ENCODE measurements around the gene RBCK1.
A peak's percentile ranks its signal among the peaks of the same experiment; 100 is the strongest.
"Not testable (repeated sequence)": the region's sequence is repeated elsewhere in the genome, so short reads cannot be mapped to it uniquely, and the experiment has no call there.

The RBCK1 gene

DNA sequence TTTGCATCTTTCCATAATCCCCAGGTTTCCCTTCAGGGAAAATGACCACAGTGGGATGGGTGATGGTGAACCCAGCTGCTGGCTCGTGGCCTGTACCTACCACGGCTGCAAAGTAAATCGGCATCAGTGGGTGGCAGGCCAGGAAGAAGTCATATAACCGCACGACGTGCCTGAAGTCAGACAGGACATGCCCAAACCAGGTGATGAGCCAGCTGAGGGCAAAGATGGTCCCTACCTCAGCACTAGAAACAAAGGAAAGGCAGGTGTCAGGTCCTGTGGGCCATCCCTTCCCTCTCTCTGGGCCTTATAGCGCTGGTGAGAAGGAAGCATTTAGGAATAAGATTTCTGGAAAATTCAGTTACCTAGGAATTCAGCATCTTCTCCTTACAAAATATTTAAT, 32.0 kb downstream of the RBCK1 start:
- DNase-seq = no peak

DNA sequence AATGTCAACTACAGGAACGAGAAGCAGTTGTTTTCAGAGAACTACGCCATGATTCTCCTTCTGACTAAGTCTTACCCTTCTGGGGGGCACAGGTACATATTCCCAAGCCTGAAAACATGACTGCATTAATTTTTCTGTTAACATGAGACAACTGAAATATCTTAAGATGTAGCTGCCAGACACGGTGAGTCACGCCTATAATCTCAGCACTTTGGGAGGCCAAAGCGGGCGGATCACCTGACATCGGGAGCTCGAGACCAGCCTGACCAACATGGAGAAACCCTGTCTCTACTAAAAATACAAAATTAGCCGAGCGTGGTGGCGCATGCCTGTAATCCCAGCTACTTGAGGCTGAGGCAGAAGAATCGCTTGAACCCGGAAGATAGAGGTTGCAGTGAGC, 32.5 kb downstream of the RBCK1 start:
- no peak for DNase-seq

DNA sequence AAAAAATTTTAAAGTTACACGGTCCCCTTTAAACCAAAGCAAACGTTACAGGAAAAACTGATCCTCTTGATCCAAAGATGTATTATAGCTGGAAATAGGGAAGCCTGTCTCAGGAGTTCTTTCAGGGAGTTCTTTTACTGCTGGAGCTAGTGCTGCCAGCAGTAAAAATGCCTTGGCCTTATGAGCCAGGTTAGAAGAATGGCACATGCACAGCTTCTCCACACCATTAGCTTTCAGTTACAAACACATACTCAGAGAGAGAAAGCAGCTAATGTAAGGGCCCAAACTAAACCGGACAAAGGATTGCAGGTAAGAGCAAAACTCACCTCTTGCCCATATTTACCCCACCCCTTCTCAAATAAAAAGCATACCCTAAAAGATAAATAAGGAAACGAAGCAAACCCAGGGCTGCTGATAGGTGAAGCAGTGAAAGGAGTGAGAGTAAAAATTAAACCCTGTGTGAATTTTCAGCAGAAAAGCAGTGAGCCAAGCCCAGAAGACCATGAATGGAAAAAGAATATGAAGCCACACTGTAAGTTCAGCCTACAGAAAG, 35.2 kb downstream of the RBCK1 start:
- DNase-seq = no peak

DNA sequence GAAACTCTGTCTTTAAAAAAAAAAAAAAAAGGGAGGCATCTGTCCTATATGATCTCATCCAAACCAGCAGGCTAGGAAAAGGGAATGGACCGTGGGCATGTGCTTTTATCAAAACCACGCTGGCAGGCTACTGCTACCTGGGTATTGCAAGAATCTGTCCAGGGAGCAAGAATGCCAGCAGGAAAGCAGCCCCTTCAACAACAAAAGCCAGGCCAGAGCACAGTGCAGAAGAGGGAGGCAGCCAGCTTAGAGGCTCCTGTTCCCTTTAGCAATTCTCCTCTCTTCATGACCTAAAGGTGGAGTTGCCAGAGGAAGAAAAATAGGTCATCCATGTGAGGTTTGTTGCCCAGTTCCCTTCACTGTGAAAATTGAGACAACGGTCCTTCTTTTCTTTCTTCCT, 36.0 kb downstream of the RBCK1 start:
- no peak for DNase-seq

DNA sequence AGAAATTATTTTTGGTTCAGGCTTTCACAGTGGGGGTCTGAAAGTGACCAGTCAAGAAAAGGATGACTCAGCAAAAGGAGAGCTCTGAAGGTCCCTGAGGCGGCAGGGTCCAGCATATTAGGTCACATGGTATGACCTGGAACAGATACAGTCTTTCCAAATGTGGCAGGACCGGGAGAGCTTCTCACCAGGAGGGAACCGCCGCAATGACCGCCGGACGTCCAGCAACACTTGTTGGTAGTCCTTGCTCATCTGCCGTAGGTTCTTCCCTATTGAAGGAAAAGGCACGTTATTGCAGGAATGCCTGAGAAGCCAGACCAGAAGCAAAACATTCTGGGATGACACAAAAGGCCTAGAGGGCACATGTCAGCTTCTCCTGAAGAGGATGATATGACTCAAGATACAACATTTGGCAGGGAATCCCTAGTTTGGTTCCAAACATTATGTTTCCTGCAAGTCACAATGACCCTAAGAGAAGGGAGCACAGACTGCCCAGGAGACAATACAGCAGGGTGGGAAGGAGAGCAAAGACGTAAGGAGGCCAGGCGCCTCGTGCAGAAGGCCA, 36.8 kb downstream of the RBCK1 start:
- no peak for DNase-seq

DNA sequence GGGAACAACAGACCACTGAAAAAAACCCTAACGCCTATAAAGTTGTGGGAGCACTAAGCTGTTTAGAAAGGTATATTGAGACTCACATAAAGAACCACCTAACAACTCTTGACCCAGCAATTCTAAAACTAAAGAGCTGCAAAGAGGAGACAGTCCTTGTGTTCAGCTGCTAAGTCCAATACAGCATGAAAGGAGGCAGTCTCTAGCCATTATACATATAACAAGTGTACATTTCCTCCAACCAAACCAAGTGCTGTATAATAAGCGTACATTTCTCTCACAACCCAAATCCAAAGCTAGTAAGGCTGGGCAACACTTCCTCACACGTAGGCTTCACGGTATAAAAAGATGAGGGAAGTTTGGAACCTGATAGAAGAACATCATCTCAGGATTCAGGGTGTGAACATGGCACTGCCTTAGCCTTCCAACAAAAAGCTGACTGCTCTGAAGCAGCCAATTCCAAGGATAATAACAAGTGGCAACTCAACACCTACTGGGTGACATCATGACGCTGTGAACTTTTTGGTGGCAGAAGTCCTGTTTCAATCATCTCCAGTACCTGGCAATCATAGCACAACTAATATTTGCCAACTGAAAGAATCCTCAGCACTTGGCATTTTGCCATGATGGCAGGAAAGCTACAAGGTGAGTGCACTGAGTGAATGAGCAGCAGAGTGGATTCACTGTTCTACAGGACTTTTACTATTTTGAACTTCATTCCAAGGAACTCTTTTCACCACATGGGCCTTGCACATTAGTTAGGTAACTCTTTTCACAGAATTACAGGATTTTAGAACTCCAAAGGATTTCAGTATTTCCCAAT, 37.6 kb downstream of the RBCK1 start:
- no peak for DNase-seq

DNA sequence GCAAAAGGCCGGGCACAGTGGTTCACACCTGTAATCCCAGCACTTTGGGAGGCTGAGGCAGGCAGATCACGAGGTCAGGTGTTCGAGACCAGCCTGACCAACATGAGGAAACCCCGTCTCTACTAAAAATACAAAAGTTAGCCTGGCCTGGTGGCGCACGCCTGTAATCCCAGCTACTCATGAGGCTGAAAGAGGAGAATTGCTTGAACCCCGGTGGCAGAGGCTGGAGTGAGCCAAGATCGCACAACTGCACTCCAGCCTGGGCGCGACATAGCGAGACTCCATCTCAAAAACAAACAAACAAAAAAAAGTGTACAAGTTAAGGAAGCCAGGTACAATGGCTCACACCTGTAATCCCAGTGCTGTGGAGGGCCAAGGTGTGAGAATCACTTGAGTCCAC, 43.9 kb downstream of the RBCK1 start:
- DNase-seq = not testable (repeated sequence)

DNA sequence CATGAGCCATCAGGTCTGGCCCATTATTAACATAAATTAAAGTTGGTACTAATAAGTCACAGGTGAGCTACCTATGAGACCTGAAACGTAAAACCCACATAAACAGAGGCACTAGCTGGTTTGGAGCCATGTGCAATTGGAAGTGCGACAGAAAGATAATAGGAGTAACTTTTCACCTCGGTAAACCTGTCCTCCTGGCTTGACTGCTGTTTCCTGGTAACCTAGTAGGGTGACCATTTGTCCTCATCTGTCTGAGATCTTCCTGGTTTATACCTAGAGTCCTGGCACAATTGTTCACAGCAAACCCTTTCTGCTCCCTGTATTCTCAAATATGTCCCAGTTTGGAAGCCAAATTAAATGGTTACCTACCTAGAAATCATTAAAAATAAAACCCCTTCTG, 46.9 kb downstream of the RBCK1 start:
- no peak for DNase-seq

DNA sequence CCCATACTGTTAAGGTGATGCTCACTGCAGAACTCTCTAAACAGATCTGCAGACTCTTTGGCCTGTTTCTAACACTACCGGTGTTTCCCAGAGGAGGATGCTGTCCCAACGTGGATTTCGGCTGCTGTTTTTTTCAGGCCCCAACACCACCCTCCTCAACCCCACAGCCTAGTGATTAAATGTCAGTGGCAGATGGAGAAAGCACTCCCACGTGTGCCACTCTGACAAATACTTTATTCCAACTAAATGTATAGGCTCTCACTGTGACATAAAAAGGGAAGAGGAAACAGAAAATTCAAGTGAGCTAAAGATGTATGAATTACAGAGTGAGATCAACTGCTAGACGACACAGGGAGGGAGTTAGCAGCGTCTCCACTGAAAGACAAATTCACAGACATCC, 50.7 kb downstream of the RBCK1 start:
- no peak for DNase-seq

DNA sequence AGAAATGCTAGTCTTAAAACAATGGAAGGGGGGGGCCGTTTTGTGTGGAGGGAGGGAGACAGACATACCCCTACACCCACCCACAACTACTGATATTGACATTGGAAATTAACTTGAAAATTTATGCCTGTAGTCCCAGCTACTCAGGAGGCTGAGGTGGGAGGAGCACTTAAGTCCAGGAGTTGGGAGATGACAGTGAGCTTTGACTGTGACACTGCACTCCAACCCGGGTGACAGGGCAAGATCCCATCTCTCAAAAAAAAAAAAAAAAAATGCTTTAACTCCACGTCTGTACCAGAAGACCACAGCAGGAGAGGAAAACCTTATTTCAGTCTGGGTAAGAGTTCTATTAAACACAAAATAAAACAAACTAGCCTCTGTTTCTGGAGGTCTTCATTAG, 52.1 kb downstream of the RBCK1 start:
- no peak for DNase-seq

DNA sequence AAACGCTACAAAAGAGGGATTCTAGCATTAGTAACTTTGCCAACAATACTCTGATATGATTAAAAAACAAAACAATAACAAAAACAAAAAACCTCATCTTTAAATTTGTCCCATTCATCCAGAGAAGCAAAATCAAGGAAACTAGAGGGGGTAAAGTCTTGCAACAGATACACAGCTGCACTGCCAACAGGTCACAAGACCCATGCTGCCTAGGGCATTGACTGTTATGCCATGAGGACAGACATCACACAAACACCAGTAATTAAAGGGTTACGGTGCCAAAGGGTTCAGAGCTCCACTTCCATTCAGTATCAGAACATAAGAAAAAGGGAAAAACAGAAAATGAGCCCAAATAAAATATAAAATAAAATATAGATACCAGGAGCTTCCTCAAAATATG, 52.6 kb downstream of the RBCK1 start:
- no peak for DNase-seq

DNA sequence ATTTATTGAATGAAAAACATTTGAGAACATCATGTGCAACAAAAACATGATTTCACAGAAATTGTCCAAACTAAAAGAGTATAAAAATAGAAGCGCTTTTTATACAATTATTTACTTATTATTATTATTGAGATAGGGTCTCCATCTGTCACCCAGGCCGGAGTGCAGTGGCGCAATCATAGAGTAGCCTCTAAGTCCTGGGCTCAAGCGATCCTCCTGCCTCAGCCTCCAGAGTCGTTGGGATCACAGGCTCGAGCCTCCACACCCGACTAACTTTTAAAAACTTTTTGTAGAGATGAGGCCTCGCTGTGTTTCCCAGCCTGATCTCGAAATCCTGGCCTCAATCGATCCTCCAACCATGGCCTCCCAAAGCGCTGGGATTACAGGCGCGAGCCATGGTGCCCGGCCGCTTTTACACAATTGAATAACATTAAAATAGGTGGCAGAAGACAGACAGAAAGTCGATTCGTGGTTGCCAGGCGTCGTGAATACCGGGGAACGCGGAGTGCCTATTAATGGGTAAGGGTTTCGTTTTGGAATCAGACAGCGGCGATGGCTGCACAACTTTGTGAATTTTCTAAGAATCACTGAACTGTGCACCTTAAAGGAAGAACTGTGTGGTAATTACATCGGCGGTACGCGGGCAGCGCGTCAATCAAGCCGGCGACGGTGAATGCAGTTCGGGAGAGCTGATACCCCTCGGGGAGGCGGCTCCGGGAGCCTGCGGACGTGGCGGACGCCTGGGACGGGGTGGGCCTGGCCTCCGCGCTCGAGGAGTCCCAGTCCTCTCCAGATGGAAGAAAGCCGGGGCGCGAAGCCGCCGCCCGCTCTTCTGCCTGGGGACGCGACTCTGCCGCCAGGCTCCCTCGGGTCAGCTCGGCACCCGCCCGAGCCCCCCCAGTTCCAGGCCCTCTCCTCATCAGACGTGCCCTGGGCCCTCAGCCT, 53.4 kb downstream of the RBCK1 start:
- peak; percentile 32 for DNase-seq

DNA sequence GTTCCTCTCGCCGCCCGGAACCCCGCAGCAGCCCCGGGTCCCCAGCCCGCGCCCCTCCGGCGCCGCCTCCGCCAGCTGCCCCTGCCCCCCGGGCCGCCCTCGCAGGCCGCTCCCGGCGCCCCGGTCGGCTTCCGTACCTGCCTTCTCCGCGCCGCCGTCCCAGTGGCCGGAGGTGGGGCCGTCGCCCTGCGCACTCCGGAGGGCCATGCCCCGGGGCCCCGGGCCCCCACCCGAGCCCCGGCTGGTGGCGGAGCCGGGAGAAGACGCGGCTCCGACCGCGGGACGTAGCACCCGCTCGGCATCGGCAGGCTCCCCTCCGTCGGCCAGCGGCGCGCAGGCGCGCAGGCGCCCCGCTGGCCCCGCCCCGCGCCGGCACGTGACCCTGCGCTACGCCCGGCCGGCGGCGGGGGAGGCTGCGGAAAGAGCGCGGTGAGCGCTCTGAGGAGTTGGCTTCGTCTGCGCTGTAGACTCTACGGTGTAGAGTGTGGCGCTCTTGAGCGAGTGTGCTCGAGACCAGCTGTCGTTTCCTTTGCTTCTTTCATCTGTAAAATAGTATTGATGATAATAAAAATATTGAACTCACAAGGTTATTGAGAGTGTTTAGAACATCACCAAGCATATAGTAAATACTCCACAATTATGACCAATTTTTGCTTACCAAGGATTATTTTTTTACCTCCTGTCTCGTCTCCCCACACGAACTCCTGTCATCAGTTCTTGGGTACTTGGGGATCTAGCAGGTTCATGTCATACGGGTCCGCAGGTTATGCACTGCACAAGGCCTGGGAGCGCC, 54.3 kb downstream of the RBCK1 start, which contains the start of gene TBC1D20:
TSS of gene TBC1D20 (minus strand) at position 335 of the 793 bp plus-strand sequence. CDS start at position 207, 128 bp downstream.
- DNase-seq = peak; percentile 75

DNA sequence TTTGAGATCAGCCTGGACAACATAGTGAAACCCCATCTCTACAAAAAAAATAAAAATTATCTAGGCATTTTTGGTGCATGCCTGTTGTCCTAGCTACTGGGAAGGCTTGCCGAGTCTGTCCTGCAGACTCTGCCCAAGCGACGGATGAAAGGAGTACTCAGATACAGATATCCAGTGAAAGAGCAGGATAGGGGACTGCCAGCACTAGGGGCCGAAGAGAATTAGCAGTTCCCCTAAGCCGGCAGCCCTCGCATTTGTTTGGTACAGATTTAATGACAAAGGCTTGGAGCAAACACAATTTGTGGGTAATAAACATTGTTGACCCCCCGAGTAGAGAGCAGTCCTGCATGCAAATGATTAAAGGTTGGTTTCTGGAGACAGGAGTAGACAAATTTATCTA, 59.7 kb downstream of the RBCK1 start:
- no peak for DNase-seq

DNA sequence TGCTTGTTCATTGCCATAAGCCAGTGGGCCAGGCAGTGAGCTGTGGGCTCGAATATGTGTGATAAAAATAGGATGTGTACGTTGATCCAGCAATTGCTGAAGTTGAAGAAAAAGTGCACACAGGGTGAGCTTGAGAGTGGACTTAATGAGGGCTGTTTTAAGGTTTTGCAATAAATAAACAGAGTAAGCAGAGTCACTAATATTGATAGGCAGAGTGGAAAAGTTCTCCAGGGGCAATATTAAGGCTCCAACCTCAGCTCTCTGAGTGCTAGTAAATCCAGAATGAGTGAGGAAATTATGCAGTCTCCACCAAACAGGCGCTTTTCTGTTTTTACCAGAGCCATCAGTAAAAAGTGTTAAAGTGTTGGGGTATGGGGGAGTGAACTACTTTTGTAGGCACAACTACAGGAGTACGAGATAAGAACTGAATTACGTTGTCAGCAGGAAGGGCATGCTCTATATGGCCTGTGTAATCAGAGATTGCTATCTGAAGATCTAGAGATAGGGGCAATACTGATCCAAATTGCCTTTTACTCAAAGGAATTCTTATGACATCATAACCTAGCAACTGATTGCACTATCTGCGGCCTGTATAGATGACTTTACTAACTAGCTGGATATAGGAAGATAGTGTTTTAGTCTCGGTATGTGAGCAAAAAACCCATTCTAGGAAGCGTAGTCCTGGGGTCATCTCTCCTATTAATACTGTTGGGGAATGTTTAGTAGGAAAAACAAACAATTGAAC, 61.8 kb downstream of the RBCK1 start:
- DNase-seq = no peak

DNA sequence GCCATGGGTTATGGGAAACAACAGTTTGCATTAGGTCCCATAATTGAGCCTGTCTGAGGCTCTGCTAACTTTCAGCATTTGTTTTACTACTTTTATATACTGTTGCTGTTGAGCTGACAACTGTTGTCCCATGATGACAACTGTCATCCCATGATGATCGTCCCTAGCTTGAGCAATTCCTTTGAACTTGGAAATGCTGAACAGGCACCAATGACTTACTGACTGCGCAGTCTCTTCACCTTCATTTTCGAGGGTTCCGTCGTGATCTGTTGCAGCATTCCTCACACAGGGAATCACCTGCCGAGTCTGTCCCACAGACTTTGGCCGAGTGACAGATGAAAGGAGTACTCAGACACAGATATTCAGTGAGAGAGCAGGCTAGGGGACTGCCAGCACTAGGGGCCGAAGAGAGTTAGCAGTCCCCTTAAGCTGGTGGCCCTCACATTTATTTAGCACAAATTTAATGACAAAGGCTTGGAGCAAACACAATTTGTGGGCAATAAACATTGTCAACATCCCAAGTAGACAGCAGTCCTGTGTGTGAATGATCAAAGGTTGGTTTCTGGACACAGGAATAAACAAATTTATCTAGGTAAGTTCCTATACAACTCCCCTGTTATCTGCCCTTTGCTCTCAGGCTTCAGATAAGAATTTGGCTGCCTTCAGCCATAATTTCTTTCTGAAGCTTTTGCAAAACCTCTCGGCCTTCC, 64.2 kb downstream of the RBCK1 start:
- DNase-seq = no peak

DNA sequence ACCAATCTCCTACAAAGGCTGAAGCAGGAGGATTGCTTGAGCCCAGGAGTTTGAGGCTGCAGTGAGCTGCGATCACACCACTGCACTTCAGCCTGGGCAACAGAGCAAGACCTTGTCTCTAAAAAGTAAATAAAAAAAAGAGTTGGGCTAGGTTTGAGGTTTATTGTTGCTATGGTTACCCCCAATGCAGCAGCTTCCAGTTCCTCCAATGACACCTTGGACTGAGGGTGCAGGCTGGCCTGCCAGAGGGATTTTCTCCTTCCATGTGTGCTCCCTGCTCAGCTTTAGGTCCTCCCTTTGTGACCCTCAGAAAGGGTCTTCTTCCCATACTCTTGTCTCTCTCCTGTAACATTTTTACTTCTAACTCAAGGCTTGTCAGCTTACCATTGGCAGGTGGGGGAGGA, 64.8 kb downstream of the RBCK1 start:
- DNase-seq = no peak

DNA sequence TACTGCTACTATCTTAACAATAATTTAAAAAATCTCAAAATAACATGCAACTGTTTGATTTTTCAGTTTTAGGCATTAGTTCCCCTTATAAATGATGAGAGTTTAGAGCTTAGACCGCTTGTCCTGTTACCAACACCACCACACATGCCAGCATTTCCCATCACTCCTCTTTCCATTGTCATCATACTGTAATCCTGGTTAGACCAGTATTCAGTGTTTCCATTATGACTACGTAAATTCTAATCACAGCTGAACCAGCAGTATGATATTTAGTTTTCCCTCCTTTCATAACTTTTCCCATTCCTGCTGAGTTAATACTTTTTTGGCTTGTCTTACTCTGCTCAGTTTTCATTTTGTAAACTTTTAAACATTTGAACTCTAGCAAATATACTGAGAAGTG, 66.5 kb downstream of the RBCK1 start:
- no peak for DNase-seq

DNA sequence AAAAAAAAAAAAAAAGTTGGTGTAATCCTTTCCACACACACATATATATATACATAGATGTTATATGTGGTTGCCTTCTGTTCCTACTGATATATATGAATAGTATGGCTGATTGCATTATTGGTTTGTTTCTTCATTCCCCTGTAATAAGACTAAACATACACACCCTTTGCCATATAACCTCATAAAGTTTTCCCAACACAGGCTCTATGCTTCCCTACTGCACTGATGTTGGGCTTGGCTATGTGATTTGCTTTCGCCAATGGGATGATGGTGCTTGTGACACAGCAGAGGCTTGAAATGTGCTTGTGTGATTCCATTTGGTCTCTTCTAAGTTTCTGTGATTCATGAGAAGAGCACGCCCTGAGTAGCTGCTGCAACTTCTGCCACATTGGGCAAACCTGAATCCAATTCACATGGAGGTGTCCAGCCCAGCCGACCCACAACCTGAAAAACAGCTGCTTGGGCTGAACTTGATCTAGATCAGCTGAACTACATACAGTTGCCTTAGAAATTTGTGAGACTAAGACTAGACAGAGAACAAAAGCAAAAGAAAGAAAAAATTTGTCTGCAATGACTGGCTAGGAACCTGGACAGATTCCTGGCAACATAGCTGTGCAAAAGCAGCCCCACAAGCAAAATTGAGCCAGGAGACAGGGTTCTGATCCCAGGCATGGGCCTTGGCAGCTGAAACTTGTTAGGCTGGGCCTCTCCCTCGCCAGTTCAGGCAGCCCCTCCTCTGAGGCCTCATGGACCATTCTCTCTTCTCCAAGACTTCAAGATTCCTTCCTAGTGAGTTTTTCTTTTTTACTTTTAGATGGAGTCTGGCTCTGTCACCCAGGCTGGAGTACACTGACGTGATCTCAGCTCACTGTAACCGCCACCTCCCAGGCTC, 67.6 kb downstream of the RBCK1 start:
- no peak for DNase-seq
